Retinal pigment epithelial cell (primary cell): ENCODE results near the gene PEDS1.

Experiments
- DNase-seq: peaks from one replicate; pipeline ENCODE4 v3.0.0-alpha.2; 2010; ENCODE audit warnings: low read depth
- H3K4me3 ChIP-seq: 2 replicates; pipeline ENCODE4 v1.5.1; 2011; ENCODE audit warnings: mild to moderate bottlenecking, low read length, control low read depth, moderate library complexity
- TF ChIP-seq, protein P1 (sequence below): conservative IDR thresholded peaks from 2 replicates; pipeline ENCODE4 v1.5.1; 2011; ENCODE audit warnings: low read depth, low read length, control low read depth, inconsistent platforms

Gene PEDS1

DNA sequence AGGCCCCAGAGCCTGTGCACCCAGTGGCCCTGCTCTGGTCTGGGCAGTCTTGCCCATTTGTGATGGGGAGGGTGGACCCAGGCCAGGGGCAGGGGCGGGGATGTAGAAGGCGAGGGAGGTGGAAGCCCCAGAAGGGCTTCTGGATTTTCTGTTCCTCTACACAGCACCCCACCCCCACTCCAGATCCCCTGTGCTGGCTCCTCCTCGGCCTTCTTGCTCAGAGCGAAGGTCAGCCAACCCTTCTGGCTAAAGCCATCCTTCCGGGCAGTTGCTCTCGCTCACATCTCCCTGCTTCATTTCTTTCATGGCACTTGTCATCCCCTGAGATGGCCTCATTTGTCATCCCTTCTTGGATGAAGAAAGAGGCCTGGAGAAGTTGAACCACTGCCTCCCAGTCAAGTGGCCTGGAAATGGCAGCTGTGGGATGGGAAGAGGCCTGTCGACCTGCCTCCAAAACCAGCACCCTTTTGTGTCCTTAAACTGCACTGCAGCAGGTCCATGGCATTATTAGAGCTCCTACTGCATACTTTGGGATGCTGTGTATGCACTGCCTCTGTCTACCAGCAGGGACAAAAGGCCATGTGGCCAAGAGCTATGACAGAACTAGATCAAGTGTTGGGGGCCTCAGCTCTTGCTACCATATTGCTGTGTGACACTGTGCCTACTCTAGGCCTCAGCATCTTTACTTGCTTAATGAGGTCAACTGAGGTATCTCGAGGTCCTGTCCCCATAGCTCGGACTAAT, 19.9 kb downstream of the PEDS1 start:
- TF ChIP-seq, protein P1, sequence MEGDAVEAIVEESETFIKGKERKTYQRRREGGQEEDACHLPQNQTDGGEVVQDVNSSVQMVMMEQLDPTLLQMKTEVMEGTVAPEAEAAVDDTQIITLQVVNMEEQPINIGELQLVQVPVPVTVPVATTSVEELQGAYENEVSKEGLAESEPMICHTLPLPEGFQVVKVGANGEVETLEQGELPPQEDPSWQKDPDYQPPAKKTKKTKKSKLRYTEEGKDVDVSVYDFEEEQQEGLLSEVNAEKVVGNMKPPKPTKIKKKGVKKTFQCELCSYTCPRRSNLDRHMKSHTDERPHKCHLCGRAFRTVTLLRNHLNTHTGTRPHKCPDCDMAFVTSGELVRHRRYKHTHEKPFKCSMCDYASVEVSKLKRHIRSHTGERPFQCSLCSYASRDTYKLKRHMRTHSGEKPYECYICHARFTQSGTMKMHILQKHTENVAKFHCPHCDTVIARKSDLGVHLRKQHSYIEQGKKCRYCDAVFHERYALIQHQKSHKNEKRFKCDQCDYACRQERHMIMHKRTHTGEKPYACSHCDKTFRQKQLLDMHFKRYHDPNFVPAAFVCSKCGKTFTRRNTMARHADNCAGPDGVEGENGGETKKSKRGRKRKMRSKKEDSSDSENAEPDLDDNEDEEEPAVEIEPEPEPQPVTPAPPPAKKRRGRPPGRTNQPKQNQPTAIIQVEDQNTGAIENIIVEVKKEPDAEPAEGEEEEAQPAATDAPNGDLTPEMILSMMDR: peak; percentile 10
- DNase-seq: no peak

DNA sequence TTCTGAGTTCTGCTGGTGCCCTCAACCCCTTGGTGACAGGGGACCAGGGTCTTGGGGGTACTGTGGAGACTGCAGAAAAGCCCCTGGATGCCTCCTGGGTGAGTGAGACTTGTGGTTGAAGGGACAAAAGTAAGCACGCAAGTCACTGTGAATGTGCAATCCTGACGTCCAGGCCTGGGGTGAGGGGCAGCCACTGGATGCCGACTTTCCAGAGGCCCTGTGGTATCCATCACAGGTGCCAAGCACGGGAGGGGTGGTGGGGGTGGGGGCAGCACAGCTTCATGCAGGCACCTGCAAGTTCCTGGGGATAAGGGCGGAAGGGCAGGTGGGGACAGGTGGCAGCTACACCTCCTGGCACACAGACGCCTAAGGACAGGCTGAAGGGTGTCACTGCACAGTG, 20.5 kb downstream of the PEDS1 start:
- H3K4me3 ChIP-seq: no peak overlapping the region
- TF ChIP-seq, protein P1: no peak
- DNase-seq: no peak

More for the DNA sequence above, 19.9 kb downstream of the PEDS1 start:
- no peak overlapping the region for H3K4me3 ChIP-seq

DNA sequence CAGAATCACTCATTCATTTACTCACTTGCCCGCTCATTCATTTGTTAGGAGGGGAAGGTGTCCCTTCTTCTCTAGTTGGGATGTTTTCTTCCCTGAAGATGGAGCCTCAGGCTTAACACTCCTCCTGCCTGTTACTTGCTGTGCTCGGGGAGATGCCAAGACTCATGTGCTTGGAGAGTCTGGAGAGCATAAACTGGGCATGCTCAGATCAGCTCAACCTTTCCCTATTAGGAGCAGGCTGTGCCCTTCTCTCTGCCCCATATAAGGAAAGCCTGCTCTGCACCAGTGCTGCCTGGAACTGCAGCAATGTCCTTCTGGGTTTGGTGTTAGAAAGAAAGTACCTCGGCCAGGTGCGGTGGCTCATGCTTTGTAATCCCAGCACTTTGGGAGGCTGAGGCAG, 22.5 kb downstream of the PEDS1 start:
- TF ChIP-seq, protein P1: no peak
- no peak for DNase-seq
- H3K4me3 ChIP-seq: no peak overlapping the region

GRCh38 chr20:50130356-50130723, 23.2 kb downstream of the PEDS1 start:
- TF ChIP-seq, protein P1: no peak
- no peak overlapping the region for H3K4me3 ChIP-seq
- no peak for DNase-seq

DNA sequence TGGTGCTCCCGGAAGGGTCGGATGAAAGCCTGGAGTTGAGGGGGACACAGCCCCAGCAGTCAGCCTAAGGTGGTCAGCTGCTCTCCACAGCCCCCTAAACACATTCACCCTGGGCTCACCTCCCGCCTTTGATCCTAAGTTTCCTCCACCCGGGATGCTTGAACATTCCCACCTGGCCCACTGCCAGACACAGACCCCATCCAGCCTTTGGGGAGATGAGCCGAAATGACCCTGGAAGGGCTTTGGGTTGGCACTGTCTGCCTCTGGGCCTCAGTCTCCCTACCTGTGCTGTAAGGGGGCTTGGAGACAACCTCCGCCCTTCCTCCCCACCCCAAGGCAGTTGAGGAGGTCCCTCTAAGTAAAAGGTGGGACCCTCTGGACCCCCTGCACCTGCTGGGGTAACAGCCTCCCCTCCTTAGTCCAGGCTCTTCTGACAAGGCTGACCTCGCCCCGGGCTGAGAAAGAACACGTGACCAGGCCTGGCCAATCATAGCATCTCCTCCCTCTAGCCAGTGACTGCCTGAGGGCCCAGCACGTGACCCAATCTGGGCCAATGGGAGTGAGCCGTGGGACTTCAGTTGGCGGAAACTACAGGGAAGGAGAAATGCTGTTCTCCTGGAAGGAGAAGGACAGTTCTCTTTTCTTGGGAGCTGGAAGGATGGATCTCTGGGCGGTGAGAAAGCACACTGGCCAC, 23.7 kb downstream of the PEDS1 start:
- no peak for DNase-seq
- H3K4me3 ChIP-seq: no peak overlapping the region

GRCh38 chr20:50128520-50128905, 25.0 kb downstream of the PEDS1 start:
- DNase-seq: no peak
- TF ChIP-seq, protein P1: no peak
- H3K4me3 ChIP-seq: no peak overlapping the region

More for the DNA sequence above, 23.7 kb downstream of the PEDS1 start:
- TF ChIP-seq, protein P1: no peak
